Astrocyte of the spinal cord (primary cell): ENCODE results near the gene SLC16A5.
A peak's percentile ranks its signal among the peaks of the same experiment; 100 is the strongest.

ENCODE experiments used
- DNase-seq: peaks from one replicate; pipeline ENCODE4 v3.0.0; 2011; ENCODE audit warnings: low read depth, low spot score
- H3K4me3 ChIP-seq: 2 replicates; pipeline ENCODE4 v1.5.1; 2011; ENCODE audit warnings: low read depth, mild to moderate bottlenecking, low read length, moderate library complexity
- CTCF ChIP-seq: IDR thresholded peaks from 2 replicates; pipeline ENCODE4 v1.5.1; 2012; ENCODE audit warnings: low read depth, mild to moderate bottlenecking, low read length, inconsistent platforms
- in situ Hi-C: cut with HindIII; loops from 2 replicates; pipeline ENCODE4 v1.10.0; 2017; ENCODE audit warnings: low sequenced_read_pairs

SLC16A5 gene

GRCh38 chr17:75079023-75079373 is 8.8 kb upstream of the SLC16A5 start:
- no peak for TF ChIP-seq CTCF
- no peak for DNase-seq
- H3K4me3 ChIP-seq, result no peak overlapping the region
- in situ Hi-C loops, result no loop called here

GRCh38 chr17:75081611-75082540 is 5.9 kb upstream of the SLC16A5 start:
- no peak for TF ChIP-seq CTCF

GRCh38 chr17:75082683-75083082 is 5.1 kb upstream of the SLC16A5 start:
- H3K4me3 ChIP-seq, result no peak overlapping the region
- no peak for TF ChIP-seq CTCF
- in situ Hi-C loops, result no loop called here
- DNase-seq, result no peak

More at GRCh38 chr17:75081611-75082540, 5.9 kb upstream of the SLC16A5 start:
- no peak for DNase-seq
- no peak overlapping the region for H3K4me3 ChIP-seq
- in situ Hi-C loops, result no loop called here

- no peak for TF ChIP-seq CTCF
- DNase-seq, result peak; percentile 53
- in situ Hi-C loops, result no loop called here
- H3K4me3 ChIP-seq, result no peak overlapping the region
Observed at GRCh38 chr17:75084039-75084660, 3.6 kb upstream of the SLC16A5 start.

- no peak for TF ChIP-seq CTCF
- in situ Hi-C loops, result no loop called here
- DNase-seq, result no peak
- no peak overlapping the region for H3K4me3 ChIP-seq
Observed at GRCh38 chr17:75086496-75087181, 1.1 kb upstream of the SLC16A5 start.

- in situ Hi-C loops, result no loop called here
- no peak for TF ChIP-seq CTCF
- peak overlapping the region; percentile 44 for H3K4me3 ChIP-seq
- DNase-seq, result no peak
Observed at GRCh38 chr17:75087182-75087557, 584 bp upstream of the SLC16A5 start.
